HEK293 (cell line): ENCODE results near the gene RCOR3.
A peak's percentile ranks its signal among the peaks of the same experiment; 100 is the strongest.

Experiments
- CTCF ChIA-PET: fragments of 350-600 bp; formaldehyde crosslinking; extraction: SDS; loops from one replicate; lab custom pipeline; 2021; ENCODE audit warnings: antibody characterized with exemption; lab: Yijun Ruan, JAX
- POLR2A ChIA-PET: fragments of 300-600 bp; formaldehyde crosslinking; extraction: SDS; loops from one replicate; lab custom pipeline; 2020; ENCODE audit warnings: antibody characterized with exemption, inconsistent platforms; lab: Yijun Ruan, JAX
- H3K27ac ChIP-seq: fragments of 200-500 bp; sonication (Bioruptor generic); 2 replicates; pipeline ENCODE4 v1.5.1; 2014; ENCODE audit warnings: low read depth, low read length, control low read depth, inconsistent platforms; ENCODE audit errors: extremely low read depth
- H3K36me3 ChIP-seq, 2 experiments: fragments of 200-500 bp in 1 of 2; sonication (Bioruptor generic) in 1 of 2; 1 replicate in 1 of 2; 2 replicates in 1 of 2; pipeline ENCODE4 v1.5.1; 2014 to 2017; ENCODE audit warnings: inconsistent platforms in 2 of 2, low read length in 2 of 2; ENCODE audit not compliant: control insufficient read depth in 2 of 2, insufficient read depth in 1 of 2
- H3K4me1 ChIP-seq: fragments of 200-500 bp; sonication (Bioruptor generic); 2 replicates; pipeline ENCODE4 v1.5.1; 2014; ENCODE audit warnings: mild to moderate bottlenecking, low read length, inconsistent platforms; ENCODE audit not compliant: control insufficient read depth, insufficient read depth
- H3K4me3 ChIP-seq: 2 replicates; pipeline ENCODE4 v1.5.1; 2011; ENCODE audit warnings: low read depth, mild to moderate bottlenecking, control low read depth, low read length, moderate library complexity
- H3K9me3 ChIP-seq: fragments of 200-500 bp; sonication (Bioruptor generic); 2 replicates; pipeline ENCODE4 v1.5.1; 2014; ENCODE audit warnings: low read depth, low read length, inconsistent platforms; ENCODE audit not compliant: control insufficient read depth, insufficient read depth
- GFI1B ChIP-seq: fragments of 450-650 bp; formaldehyde crosslinking; IDR thresholded peaks from 2 replicates; pipeline ENCODE4 v1.5.1; 2016; ENCODE audit warnings: missing biosample characterization, missing genetic modification characterization
- REPIN1 ChIP-seq: fragments of 450-650 bp; formaldehyde crosslinking; IDR thresholded peaks from 2 replicates; pipeline ENCODE4 v1.5.1; 2017; ENCODE audit warnings: missing biosample characterization, missing genetic modification characterization, low read depth
- SETDB1 ChIP-seq: IDR thresholded peaks from one replicate; pipeline ENCODE4 v1.6.1; 2017; ENCODE audit warnings: mild to moderate bottlenecking, low read length, moderate library complexity, mixed read lengths; ENCODE audit not compliant: insufficient read length
- TRIM28 ChIP-seq: IDR thresholded peaks from 2 replicates; pipeline ENCODE4 v1.6.1; 2011; ENCODE audit warnings: low read length, control low read depth, borderline replicate concordance
- YY2 ChIP-seq: fragments of 450-650 bp; formaldehyde crosslinking; IDR thresholded peaks from 2 replicates; pipeline ENCODE4 v1.5.1; 2016; ENCODE audit warnings: missing biosample characterization, missing genetic modification characterization
- ZBTB44 ChIP-seq: fragments of 450-650 bp; IDR thresholded peaks from 2 replicates; pipeline ENCODE4 v1.5.1; 2018; ENCODE audit warnings: missing biosample characterization, mild to moderate bottlenecking, missing genetic modification characterization
- ZBTB48 ChIP-seq: fragments of 450-650 bp; formaldehyde crosslinking; IDR thresholded peaks from 2 replicates; pipeline ENCODE4 v1.5.1; 2016; ENCODE audit warnings: missing biosample characterization, missing genetic modification characterization
- ZEB2 ChIP-seq: fragments of 450-650 bp; formaldehyde crosslinking; IDR thresholded peaks from 2 replicates; pipeline ENCODE4 v1.5.1; 2016; ENCODE audit warnings: missing biosample characterization, missing genetic modification characterization
- ZNF16 ChIP-seq: fragments of 450-650 bp; formaldehyde crosslinking; IDR thresholded peaks from 2 replicates; pipeline ENCODE4 v1.5.1; 2016; ENCODE audit warnings: low read depth, missing biosample characterization, missing genetic modification characterization
- ZNF169 ChIP-seq: fragments of 450-650 bp; formaldehyde crosslinking; IDR thresholded peaks from 2 replicates; pipeline ENCODE4 v1.5.1; 2016; ENCODE audit warnings: missing biosample characterization, missing genetic modification characterization
- ZNF221 ChIP-seq: fragments of 450-650 bp; formaldehyde crosslinking; IDR thresholded peaks from 2 replicates; pipeline ENCODE4 v1.5.1; 2017; ENCODE audit warnings: missing biosample characterization, missing genetic modification characterization, borderline replicate concordance
- ZNF394 ChIP-seq: fragments of 450-650 bp; formaldehyde crosslinking; IDR thresholded peaks from 2 replicates; pipeline ENCODE4 v1.5.1; 2016; ENCODE audit warnings: missing biosample characterization, missing genetic modification characterization, mild to moderate bottlenecking, moderate library complexity, borderline replicate concordance
- ZNF510 ChIP-seq: fragments of 450-650 bp; formaldehyde crosslinking; IDR thresholded peaks from 2 replicates; pipeline ENCODE4 v1.5.1; 2018; ENCODE audit warnings: mild to moderate bottlenecking, missing genetic modification characterization, missing biosample characterization; ENCODE audit not compliant: insufficient replicate concordance
- ZNF544 ChIP-seq: fragments of 450-650 bp; formaldehyde crosslinking; IDR thresholded peaks from 2 replicates; pipeline ENCODE4 v1.5.0; 2017; ENCODE audit warnings: missing biosample characterization, missing genetic modification characterization
- ZNF548 ChIP-seq: fragments of 450-650 bp; formaldehyde crosslinking; IDR thresholded peaks from 2 replicates; pipeline ENCODE4 v1.5.1; 2016; ENCODE audit warnings: missing biosample characterization, missing genetic modification characterization
- ZSCAN5A ChIP-seq: fragments of 450-650 bp; formaldehyde crosslinking; IDR thresholded peaks from 2 replicates; pipeline ENCODE4 v1.5.1; 2016; ENCODE audit warnings: missing biosample characterization, missing genetic modification characterization
- TF ChIP-seq, protein P1 (sequence below): fragments of 450-650 bp; formaldehyde crosslinking; IDR thresholded peaks from 2 replicates; pipeline ENCODE4 v1.5.1; 2016; ENCODE audit warnings: missing biosample characterization, missing genetic modification characterization
- TF ChIP-seq, protein P2 (sequence below): fragments of 450-650 bp; formaldehyde crosslinking; IDR thresholded peaks from 2 replicates; pipeline ENCODE4 v1.5.1; 2017; ENCODE audit warnings: missing biosample characterization, missing genetic modification characterization
- TF ChIP-seq, protein P3 (sequence below): fragments of 450-650 bp; formaldehyde crosslinking; IDR thresholded peaks from 2 replicates; pipeline ENCODE4 v1.5.1; 2017; ENCODE audit warnings: missing biosample characterization, missing genetic modification characterization
- TF ChIP-seq, protein P4 (sequence below): fragments of 450-650 bp; formaldehyde crosslinking; IDR thresholded peaks from 2 replicates; pipeline ENCODE4 v1.5.1; 2016; ENCODE audit warnings: missing biosample characterization, missing genetic modification characterization
- TF ChIP-seq, protein P5 (sequence below): sonication (generic); formaldehyde crosslinking; IDR thresholded peaks from 2 replicates; pipeline ENCODE4 v1.8.1; 2022; ENCODE audit warnings: mild to moderate bottlenecking, moderate library complexity, missing genetic modification reagents
- TF ChIP-seq, protein P6 (sequence below): fragments of 450-650 bp; formaldehyde crosslinking; IDR thresholded peaks from 2 replicates; pipeline ENCODE4 v1.5.1; 2016; ENCODE audit warnings: missing biosample characterization, missing genetic modification characterization

Gene RCOR3

GRCh38 chr1:211328084-211328694 lies 69.0 kb downstream of the RCOR3 start:
- Histone ChIP-seq H3K9me3 (no peaks in the 10 kb centered on the region), H3K4me1 (peaks cover 6% of the 10 kb centered on the region), H3K36me3 (no peaks in the 10 kb centered on the region), H3K4me3 (no peak overlapping the region), H3K27ac (no peak overlapping the region)
- ChIA-PET POLR2A (interaction anchor here (1.0 kb wide), 1 partner anchor 251 kb away, joined by 3 read pairs; the partner anchor contains the start of gene SLC30A1), CTCF (interaction anchor here (0.6 to 1.9 kb wide), 6 partner anchors 55 to 1177 kb away, joined by 3 to 10 read pairs (median 4); no protein-coding TSS in a partner anchor)
- TF ChIP-seq, protein P1, sequence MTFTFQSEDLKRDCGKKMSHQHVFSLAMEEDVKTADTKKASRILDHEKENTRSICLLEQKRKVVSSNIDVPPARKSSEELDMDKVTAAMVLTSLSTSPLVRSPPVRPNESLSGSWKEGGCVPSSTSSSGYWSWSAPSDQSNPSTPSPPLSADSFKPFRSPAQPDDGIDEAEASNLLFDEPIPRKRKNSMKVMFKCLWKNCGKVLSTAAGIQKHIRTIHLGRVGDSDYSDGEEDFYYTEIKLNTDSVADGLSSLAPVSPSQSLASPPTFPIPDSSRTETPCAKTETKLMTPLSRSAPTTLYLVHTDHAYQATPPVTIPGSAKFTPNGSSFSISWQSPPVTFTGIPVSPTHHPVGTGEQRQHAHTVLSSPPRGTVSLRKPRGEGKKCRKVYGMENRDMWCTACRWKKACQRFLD (tag by site-specific recombination) = no peak
- TF ChIP-seq ZSCAN5A (no peak), ZNF544 (tag by site-specific recombination) (no peak), SETDB1 (no peak), ZNF221 (tag by site-specific recombination) (no peak), TRIM28 (peak; percentile 67; the same call in 1 of the 2 replicates), ZEB2 (no peak)
- TF ChIP-seq, protein P2, sequence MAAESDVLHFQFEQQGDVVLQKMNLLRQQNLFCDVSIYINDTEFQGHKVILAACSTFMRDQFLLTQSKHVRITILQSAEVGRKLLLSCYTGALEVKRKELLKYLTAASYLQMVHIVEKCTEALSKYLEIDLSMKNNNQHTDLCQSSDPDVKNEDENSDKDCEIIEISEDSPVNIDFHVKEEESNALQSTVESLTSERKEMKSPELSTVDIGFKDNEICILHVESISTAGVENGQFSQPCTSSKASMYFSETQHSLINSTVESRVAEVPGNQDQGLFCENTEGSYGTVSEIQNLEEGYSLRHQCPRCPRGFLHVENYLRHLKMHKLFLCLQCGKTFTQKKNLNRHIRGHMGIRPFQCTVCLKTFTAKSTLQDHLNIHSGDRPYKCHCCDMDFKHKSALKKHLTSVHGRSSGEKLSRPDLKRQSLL (tag by site-specific recombination) = peak; percentile 81
- TF ChIP-seq, protein P3, sequence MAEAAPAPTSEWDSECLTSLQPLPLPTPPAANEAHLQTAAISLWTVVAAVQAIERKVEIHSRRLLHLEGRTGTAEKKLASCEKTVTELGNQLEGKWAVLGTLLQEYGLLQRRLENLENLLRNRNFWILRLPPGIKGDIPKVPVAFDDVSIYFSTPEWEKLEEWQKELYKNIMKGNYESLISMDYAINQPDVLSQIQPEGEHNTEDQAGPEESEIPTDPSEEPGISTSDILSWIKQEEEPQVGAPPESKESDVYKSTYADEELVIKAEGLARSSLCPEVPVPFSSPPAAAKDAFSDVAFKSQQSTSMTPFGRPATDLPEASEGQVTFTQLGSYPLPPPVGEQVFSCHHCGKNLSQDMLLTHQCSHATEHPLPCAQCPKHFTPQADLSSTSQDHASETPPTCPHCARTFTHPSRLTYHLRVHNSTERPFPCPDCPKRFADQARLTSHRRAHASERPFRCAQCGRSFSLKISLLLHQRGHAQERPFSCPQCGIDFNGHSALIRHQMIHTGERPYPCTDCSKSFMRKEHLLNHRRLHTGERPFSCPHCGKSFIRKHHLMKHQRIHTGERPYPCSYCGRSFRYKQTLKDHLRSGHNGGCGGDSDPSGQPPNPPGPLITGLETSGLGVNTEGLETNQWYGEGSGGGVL (tag by site-specific recombination) = no peak
- TF ChIP-seq, protein P4, sequence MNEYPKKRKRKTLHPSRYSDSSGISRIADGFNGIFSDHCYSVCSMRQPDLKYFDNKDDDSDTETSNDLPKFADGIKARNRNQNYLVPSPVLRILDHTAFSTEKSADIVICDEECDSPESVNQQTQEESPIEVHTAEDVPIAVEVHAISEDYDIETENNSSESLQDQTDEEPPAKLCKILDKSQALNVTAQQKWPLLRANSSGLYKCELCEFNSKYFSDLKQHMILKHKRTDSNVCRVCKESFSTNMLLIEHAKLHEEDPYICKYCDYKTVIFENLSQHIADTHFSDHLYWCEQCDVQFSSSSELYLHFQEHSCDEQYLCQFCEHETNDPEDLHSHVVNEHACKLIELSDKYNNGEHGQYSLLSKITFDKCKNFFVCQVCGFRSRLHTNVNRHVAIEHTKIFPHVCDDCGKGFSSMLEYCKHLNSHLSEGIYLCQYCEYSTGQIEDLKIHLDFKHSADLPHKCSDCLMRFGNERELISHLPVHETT (tag by site-specific recombination) = no peak
- TF ChIP-seq, protein P5, sequence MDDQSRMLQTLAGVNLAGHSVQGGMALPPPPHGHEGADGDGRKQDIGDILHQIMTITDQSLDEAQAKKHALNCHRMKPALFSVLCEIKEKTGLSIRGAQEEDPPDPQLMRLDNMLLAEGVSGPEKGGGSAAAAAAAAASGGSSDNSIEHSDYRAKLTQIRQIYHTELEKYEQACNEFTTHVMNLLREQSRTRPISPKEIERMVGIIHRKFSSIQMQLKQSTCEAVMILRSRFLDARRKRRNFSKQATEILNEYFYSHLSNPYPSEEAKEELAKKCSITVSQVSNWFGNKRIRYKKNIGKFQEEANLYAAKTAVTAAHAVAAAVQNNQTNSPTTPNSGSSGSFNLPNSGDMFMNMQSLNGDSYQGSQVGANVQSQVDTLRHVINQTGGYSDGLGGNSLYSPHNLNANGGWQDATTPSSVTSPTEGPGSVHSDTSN (CRISPR knock-in tag) = no peak

- Histone ChIP-seq H3K9me3 (no peaks in the 10 kb centered on the region), H3K4me3 (no peak overlapping the region), H3K36me3 (no peaks in the 10 kb centered on the region), H3K4me1 (peaks cover 6% of the 10 kb centered on the region), H3K27ac (no peak overlapping the region)
- ChIA-PET CTCF (interaction anchor here (0.9 to 1.9 kb wide), 4 partner anchors 54 to 325 kb away, joined by 3 to 10 read pairs (median 4); no protein-coding TSS in a partner anchor), POLR2A (interaction anchor here (0.6 to 1.2 kb wide), 2 partner anchors 53 to 145 kb away, joined by 3 read pairs; no protein-coding TSS in a partner anchor)
- TF ChIP-seq ZNF548 (tag by site-specific recombination) = no peak
- no peak for TF ChIP-seq ZBTB48 (tag by site-specific recombination)
- TF ChIP-seq REPIN1 (tag by site-specific recombination) = no peak
- no peak for TF ChIP-seq ZNF394 (tag by site-specific recombination)
- TF ChIP-seq ZNF510 (tag by site-specific recombination) = no peak
- TF ChIP-seq ZNF16 (tag by site-specific recombination) = no peak
- TF ChIP-seq, protein P6, sequence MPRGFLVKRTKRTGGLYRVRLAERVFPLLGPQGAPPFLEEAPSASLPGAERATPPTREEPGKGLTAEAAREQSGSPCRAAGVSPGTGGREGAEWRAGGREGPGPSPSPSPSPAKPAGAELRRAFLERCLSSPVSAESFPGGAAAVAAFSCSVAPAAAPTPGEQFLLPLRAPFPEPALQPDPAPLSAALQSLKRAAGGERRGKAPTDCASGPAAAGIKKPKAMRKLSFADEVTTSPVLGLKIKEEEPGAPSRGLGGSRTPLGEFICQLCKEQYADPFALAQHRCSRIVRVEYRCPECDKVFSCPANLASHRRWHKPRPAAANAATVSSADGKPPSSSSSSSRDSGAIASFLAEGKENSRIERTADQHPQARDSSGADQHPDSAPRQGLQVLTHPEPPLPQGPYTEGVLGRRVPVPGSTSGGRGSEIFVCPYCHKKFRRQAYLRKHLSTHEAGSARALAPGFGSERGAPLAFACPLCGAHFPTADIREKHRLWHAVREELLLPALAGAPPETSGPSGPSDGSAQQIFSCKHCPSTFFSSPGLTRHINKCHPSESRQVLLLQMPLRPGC (tag by site-specific recombination) = no peak
- TF ChIP-seq GFI1B (tag by site-specific recombination) = no peak
- no peak for TF ChIP-seq ZBTB44 (tag by site-specific recombination)
- no peak for TF ChIP-seq YY2 (tag by site-specific recombination)
- no peak for TF ChIP-seq ZNF169 (tag by site-specific recombination)
These were observed 69.8 kb downstream of the RCOR3 start for GRCh38 chr1:211328866-211329475.
